Measurements from ENCODE around the gene THAP6.
"Not testable (repeated sequence)": the region's sequence is repeated elsewhere in the genome, so short reads cannot be mapped to it uniquely, and the experiment has no call there.

THAP6 gene

DNA sequence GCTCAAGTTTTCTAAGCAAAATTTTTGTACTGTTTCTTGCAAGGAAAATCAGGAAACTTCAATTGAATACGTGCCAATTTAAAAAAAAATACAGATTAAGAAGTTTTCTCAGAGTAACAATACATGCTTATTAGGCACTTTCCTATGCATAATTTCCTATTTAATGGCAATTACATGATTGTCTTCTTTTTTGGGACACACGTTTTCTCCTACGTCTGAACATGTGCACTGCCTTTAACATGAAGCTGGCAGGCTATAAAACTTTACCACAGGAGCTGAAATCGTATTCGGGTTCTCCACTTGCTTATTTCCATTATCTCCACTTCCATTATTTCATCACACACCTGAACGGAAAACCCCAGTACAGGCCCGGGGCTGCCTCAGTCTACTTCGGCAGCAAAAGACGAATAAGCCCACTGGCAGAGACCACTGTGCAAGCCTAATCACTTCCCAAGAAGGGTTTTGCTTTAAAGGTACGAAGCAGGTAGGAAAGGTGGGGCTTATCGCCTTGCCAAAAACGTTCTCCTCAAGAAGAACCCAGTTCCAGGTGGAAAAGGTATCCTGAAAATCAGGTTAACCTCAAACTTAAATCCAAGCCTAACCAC, 645 bp upstream of the THAP6 start:
- Histone ChIP-seq H3K36me3 (ENCODE audit: control insufficient read depth, insufficient read depth, low read length) (peaks cover 3% of the 10 kb centered on the region), H3K27me3 (replicated peaks; ENCODE audit: control insufficient read depth, insufficient read depth, low read length) (no peaks in the 10 kb centered on the region), H3K4me3 (replicated peaks; ENCODE audit: low read depth, low read length) (peak overlapping the region; percentile 64)
- no peak for DNase-seq (ENCODE audit: extremely low read depth, insufficient read length)
- no peak for TF ChIP-seq CTCF (IDR thresholded peaks at IDR 0.05; ENCODE audit: insufficient read depth, low read length, poor library complexity, severe bottlenecking)

- DNase-seq (ENCODE audit: extremely low read depth, insufficient read length): peak; percentile 27
- peaks cover 3% of the 10 kb centered on the region for H3K36me3 ChIP-seq (ENCODE audit: control insufficient read depth, insufficient read depth, low read length)
- TF ChIP-seq CTCF (IDR thresholded peaks at IDR 0.05; ENCODE audit: insufficient read depth, low read length, poor library complexity, severe bottlenecking): no peak
- peak overlapping the region; percentile 64 for H3K4me3 ChIP-seq (replicated peaks; ENCODE audit: low read depth, low read length)
- H3K27me3 ChIP-seq (replicated peaks; ENCODE audit: control insufficient read depth, insufficient read depth, low read length): no peaks in the 10 kb centered on the region
These were observed 808 bp downstream of the THAP6 start for GRCh38 chr4:75514949-75515612.

GRCh38 chr4:75516144-75516543, 1.9 kb downstream of the THAP6 start:
- no peak for DNase-seq (ENCODE audit: extremely low read depth, insufficient read length)
- no peak for TF ChIP-seq CTCF (IDR thresholded peaks at IDR 0.05; ENCODE audit: insufficient read depth, low read length, poor library complexity, severe bottlenecking)
- Histone ChIP-seq H3K36me3 (ENCODE audit: control insufficient read depth, insufficient read depth, low read length) (peaks cover 3% of the 10 kb centered on the region), H3K4me3 (replicated peaks; ENCODE audit: low read depth, low read length) (no peak overlapping the region), H3K27me3 (replicated peaks; ENCODE audit: control insufficient read depth, insufficient read depth, low read length) (no peaks in the 10 kb centered on the region)

DNA sequence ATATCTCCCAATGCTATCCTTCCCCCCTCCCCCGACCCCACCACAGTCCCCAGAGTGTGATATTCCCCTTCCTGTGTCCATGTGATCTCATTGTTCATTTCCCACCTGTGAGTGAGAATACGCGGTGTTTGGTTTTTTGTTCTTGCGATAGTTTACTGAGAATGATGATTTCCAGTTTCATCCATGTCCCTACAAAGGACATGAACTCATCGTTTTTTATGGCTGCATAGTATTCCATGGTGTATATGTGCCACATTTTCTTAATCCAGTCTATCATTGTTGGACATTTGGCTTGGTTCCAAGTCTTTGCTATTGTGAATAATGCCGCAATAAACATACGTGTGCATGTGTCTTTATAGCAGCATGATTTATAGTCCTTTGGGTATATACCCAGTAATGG, 5.2 kb downstream of the THAP6 start:
- not testable (repeated sequence) for H3K36me3 ChIP-seq (ENCODE audit: control insufficient read depth, insufficient read depth, low read length); H3K27me3 ChIP-seq (replicated peaks; ENCODE audit: control insufficient read depth, insufficient read depth, low read length); H3K4me3 ChIP-seq (replicated peaks; ENCODE audit: low read depth, low read length); DNase-seq (ENCODE audit: extremely low read depth, insufficient read length)

GRCh38 chr4:75525086-75525485, 10.8 kb downstream of the THAP6 start:
- H3K4me3 ChIP-seq (replicated peaks; ENCODE audit: low read depth, low read length): no peak overlapping the region
- no peaks in the 10 kb centered on the region for H3K27me3 ChIP-seq (replicated peaks; ENCODE audit: control insufficient read depth, insufficient read depth, low read length)
- DNase-seq (ENCODE audit: extremely low read depth, insufficient read length): no peak
- no peak for TF ChIP-seq CTCF (IDR thresholded peaks at IDR 0.05; ENCODE audit: insufficient read depth, low read length, poor library complexity, severe bottlenecking)
- peaks cover 5% of the 10 kb centered on the region for H3K36me3 ChIP-seq (ENCODE audit: control insufficient read depth, insufficient read depth, low read length)

GRCh38 chr4:75525910-75526309, 11.6 kb downstream of the THAP6 start:
- peaks cover 5% of the 10 kb centered on the region for H3K36me3 ChIP-seq (ENCODE audit: control insufficient read depth, insufficient read depth, low read length)
- no peak for TF ChIP-seq CTCF (IDR thresholded peaks at IDR 0.05; ENCODE audit: insufficient read depth, low read length, poor library complexity, severe bottlenecking)
- H3K4me3 ChIP-seq (replicated peaks; ENCODE audit: low read depth, low read length): no peak overlapping the region
- H3K27me3 ChIP-seq (replicated peaks; ENCODE audit: control insufficient read depth, insufficient read depth, low read length): no peaks in the 10 kb centered on the region
- DNase-seq (ENCODE audit: extremely low read depth, insufficient read length): no peak

Data from GM06990 (cell line).